Measurements from ENCODE around the gene PLK5.

DNA sequence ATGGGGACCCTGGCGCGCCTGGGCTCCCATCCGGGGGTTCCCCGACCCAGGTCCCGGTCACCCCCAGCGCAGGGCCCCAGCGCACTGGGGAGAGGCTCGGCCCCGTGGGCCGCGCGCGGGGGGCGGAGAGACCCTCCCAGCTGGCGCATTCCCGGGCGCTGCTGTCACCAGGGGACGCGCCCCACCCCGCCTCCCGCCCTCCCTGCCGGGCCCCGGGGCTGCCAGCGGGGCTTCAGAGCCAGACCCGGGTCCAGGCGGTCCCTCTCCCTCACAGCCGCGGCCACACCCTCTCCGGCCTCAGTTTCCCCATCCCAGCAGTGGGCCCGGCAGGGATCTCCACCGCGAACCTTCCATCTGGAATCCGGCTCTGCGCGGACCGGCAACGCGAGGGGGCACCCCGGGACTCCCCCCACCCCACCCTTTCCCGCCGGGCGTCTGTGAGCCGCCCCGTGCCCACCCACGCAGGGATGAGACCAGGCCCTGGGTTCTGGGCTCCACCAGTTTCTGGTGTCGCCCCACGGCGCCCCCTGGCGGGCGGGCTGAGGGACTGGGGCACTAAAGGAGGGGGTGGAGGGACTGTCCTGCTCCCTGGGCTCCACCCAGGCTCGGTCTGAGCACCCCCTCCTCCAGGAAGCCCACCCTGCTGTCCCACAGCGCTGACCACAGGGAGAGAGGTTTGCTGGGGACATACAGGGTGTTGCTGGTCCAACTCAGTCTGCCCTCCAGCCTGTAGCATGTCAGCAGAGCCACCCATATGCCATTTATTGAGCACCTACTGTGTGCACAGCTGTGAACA, 10.2 kb upstream of the PLK5 start:
- no peak for TF ChIP-seq POLR2A (IDR thresholded peaks at IDR 0.05; ENCODE audit: low read length)
- TF ChIP-seq GATA1 (IDR thresholded peaks at IDR 0.05; ENCODE audit: low read depth, low read length) = no peak
